K562 (cell line): ENCODE measurements around the gene PRTFDC1. TPM values are rescaled to one million over a fixed set of nuclear protein-coding genes. Genes with fewer than 3 reads are reported as not detected.

Experiments
- ATAC-seq: fragments of 200-7000 bp; cut with Tn5 transposase; 3 replicates; pipeline ENCODE4 v1.9.1; 2020; ENCODE audit warnings: moderate library complexity
- BruUV-seq: library from RNA; stranded (reverse); fragments of 400-500 nt; replicated peaks from 2 replicates; lab custom pipeline; 2021; lab: Mats Ljungman, UMichigan
- CTCF ChIA-PET: fragments of 300-600 bp; formaldehyde crosslinking; extraction: SDS; loops from one replicate; lab custom pipeline; 2021; ENCODE audit warnings: low intra/inter-chr PET ratio; lab: Yijun Ruan, JAX
- POLR2A ChIA-PET: fragments of 300-600, 350-650 bp; sonication (Branson Sonifier 250); formaldehyde crosslinking; extraction: SDS; loops from one replicate; lab custom pipeline; 2021; ENCODE audit warnings: antibody characterized with exemption, inconsistent platforms; lab: Yijun Ruan, JAX
- DNase-seq, 4 experiments: peaks; one replicate each; pipeline versions ENCODE4 v3.0.0 to v3.0.0-alpha.2; 2011 to 2018; ENCODE audit warnings: low spot score in 3 of 4, mixed read lengths in 3 of 4; ENCODE audit errors: extremely low read depth in 1 of 4
- FAIRE-seq: peaks from 2 replicates; lab custom pipeline; 2011; peaks lifted over from hg19 to GRCh38; lab: Jason Lieb, UNC
- H2AFZ ChIP-seq: 2 replicates; pipeline ENCODE4 v1.6.0; 2011; ENCODE audit warnings: low read depth, low read length, control low read depth, inconsistent platforms
- H3K27ac ChIP-seq: fragments of 200-600 bp; 3 replicates; pipeline ENCODE4 v1.8.0; 2011; ENCODE audit warnings: low read depth, mild to moderate bottlenecking, control low read depth, inconsistent platforms, low read length, moderate library complexity, mixed read lengths; ENCODE audit errors: extremely low read depth
- H3K27me3 ChIP-seq, 2 experiments: fragments of 300-600 bp in 1 of 2; 2 replicates in 1 of 2; 3 replicates in 1 of 2; pipeline versions ENCODE4 v1.6.0 to v1.8.0; 2011; ENCODE audit warnings: inconsistent platforms in 2 of 2, low read length in 2 of 2, mild to moderate bottlenecking in 1 of 2, mixed read lengths in 1 of 2, moderate library complexity in 1 of 2; ENCODE audit not compliant: control insufficient read depth in 2 of 2, insufficient read depth in 2 of 2
- H3K36me3 ChIP-seq: fragments of 300-600 bp; 3 replicates; pipeline ENCODE4 v1.8.0; 2011; ENCODE audit warnings: mild to moderate bottlenecking, low read length, inconsistent platforms; ENCODE audit not compliant: control insufficient read depth, insufficient read depth
- H3K4me1 ChIP-seq, 2 experiments: fragments of 200-600 bp in 1 of 2; replicated peaks in 1 of 2; 2 replicates in 1 of 2; 3 replicates in 1 of 2; pipeline versions ENCODE4 v1.5.1 to v1.8.0; 2011; ENCODE audit warnings: inconsistent platforms in 2 of 2, low read length in 2 of 2, mild to moderate bottlenecking in 1 of 2, mixed read lengths in 1 of 2, moderate library complexity in 1 of 2; ENCODE audit not compliant: control insufficient read depth in 2 of 2, insufficient read depth in 2 of 2
- H3K4me2 ChIP-seq: 2 replicates; pipeline ENCODE4 v1.6.1; 2011; ENCODE audit warnings: low read length, control low read depth, inconsistent platforms, mixed read lengths; ENCODE audit not compliant: insufficient read depth
- H3K4me3 ChIP-seq: fragments of 200-600 bp; sonication (generic), shearing (Covaris generic); 2 replicates; pipeline ENCODE4 v1.5.1; 2016; ENCODE audit warnings: control low read depth, inconsistent platforms
- H3K79me2 ChIP-seq: fragments of 200-600 bp; 3 replicates; pipeline ENCODE4 v1.8.0; 2011; ENCODE audit warnings: low read length, inconsistent platforms; ENCODE audit not compliant: control insufficient read depth, insufficient read depth
- H3K9ac ChIP-seq, 2 experiments: 2 replicates each; pipeline versions ENCODE4 v1.6.0 to v1.6.1; 2011; ENCODE audit warnings: low read depth in 2 of 2, low read length in 2 of 2, control low read depth in 1 of 2, inconsistent platforms in 1 of 2, mild to moderate bottlenecking in 1 of 2, mixed read lengths in 1 of 2; ENCODE audit not compliant: insufficient read depth in 1 of 2
- H3K9me1 ChIP-seq: one replicate; pipeline ENCODE4 v1.6.0; 2011; ENCODE audit warnings: inconsistent platforms, mild to moderate bottlenecking, low read length, moderate library complexity; ENCODE audit not compliant: control insufficient read depth, insufficient read depth
- H3K9me3 ChIP-seq: replicated peaks from 2 replicates; pipeline ENCODE4 v1.5.1; 2011; ENCODE audit warnings: low read depth, low read length, inconsistent platforms; ENCODE audit not compliant: control insufficient read depth, insufficient read depth
- H4K20me1 ChIP-seq: replicated peaks from 2 replicates; pipeline ENCODE4 v1.6.1; 2011; ENCODE audit warnings: low read length, inconsistent platforms, mixed read lengths; ENCODE audit not compliant: control insufficient read depth, insufficient read depth
- ARHGAP35 ChIP-seq: fragments of 450-650 bp; IDR thresholded peaks from 2 replicates; pipeline ENCODE4 v1.6.1; 2018; ENCODE audit not compliant: partially characterized antibody
- BCOR ChIP-seq: fragments of 450-650 bp; IDR thresholded peaks from 2 replicates; pipeline ENCODE4 v1.6.1; 2016
- CBX8 ChIP-seq: fragments of 200-600 bp; sonication (generic); IDR thresholded peaks from 2 replicates; pipeline ENCODE4 v1.6.1; 2012; ENCODE audit warnings: borderline replicate concordance, mixed run types, low read depth, mild to moderate bottlenecking, moderate library complexity, mixed read lengths, low read length, control low read depth, inconsistent platforms; ENCODE audit not compliant: poor library complexity, severe bottlenecking; ENCODE audit errors: extremely low read depth
- NFIC ChIP-seq: fragments of 450-650 bp; IDR thresholded peaks from 2 replicates; pipeline ENCODE4 v1.6.1; 2017; ENCODE audit warnings: mild to moderate bottlenecking, inconsistent platforms
- XRCC3 ChIP-seq: fragments of 450-650 bp; IDR thresholded peaks from 2 replicates; pipeline ENCODE4 v1.6.1; 2017; ENCODE audit warnings: mild to moderate bottlenecking, moderate library complexity
- ZC3H11A ChIP-seq: IDR thresholded peaks from 2 replicates; pipeline ENCODE4 v1.6.1; 2012; ENCODE audit warnings: low read depth, low read length, improper control_type of control experiment
- ZNF212 ChIP-seq: fragments of 450-650 bp; formaldehyde crosslinking; IDR thresholded peaks from 2 replicates; pipeline ENCODE4 v1.4.0; 2020; ENCODE audit warnings: mild to moderate bottlenecking
- WGBS: fragments of 100-300 bp; shearing (Covaris generic); methylation state at CpG from one replicate; pipeline ENCODE4 v1.1.6; 2016; ENCODE audit warnings: low coverage, mixed read lengths; ENCODE audit not compliant: insufficient coverage; ENCODE audit errors: missing lambda C conversion rate; 5-methylcytosine and 5-hydroxymethylcytosine counted together
- in situ Hi-C: fragments of 300-500 bp; cut with MboI; formaldehyde crosslinking; loops from 4 replicates; pipeline ENCODE4 v1.15.0; 2018; ENCODE audit warnings: inconsistent platforms, mixed read lengths
- intact Hi-C: fragments of 100-400 bp; cut with micrococcal nuclease; formaldehyde crosslinking; loops from 2 replicates; pipeline ENCODE4 v1.14.2; 2022
- polyA plus RNA-seq, 8 experiments: library from polyadenylated mRNA; depleted of rRNA in 4 of 8; stranded (reverse) in 5 of 8; unstranded in 3 of 8; fragments of >200 nt; fragmentation: Nextera tagmentation in 2 of 8; fragmentation: Illumina TruSeq in 1 of 8; extraction: Ambion mirVana in 2 of 8; extraction: Trizol in 1 of 8; gene quantifications; 2 replicates each; pipeline versions ENCODE4 v1.2.1 to v1.2.3, GENCODE V29; 2011 to 2014; ENCODE audit warnings: inconsistent platforms in 1 of 8, missing spikeins in 1 of 8
- total RNA-seq, 7 experiments: library from RNA; depleted of rRNA in 6 of 7; stranded (reverse); fragments of >200 nt in 6 of 7; fragmentation: Illumina TruSeq in 2 of 7; extraction: Trizol in 2 of 7; gene quantifications; 2 replicates each; pipeline versions ENCODE4 v1.2.1 to v1.2.3, GENCODE V29; 2011 to 2021; ENCODE audit warnings: low replicate concordance in 1 of 7

Gene PRTFDC1
- total and polyA plus RNA-seq, 9 of the 15 experiments (the other 6 are each of a cell fraction or from before 2014, with no cell fraction given), result 7.0 to 27.6 (median 10.0) TPM

GRCh38 chr10:24824536-24824935 lies 127.9 kb downstream of the PRTFDC1 start:
- no TSS peak for BruUV-seq
- no peaks in the 10 kb centered on the region for H3K79me2 ChIP-seq
- no peaks in the 10 kb centered on the region; a peak in 1 of 5 replicates for H3K4me1 ChIP-seq
- H3K9ac ChIP-seq, result no peak overlapping the region
- no peaks in the 10 kb centered on the region for H3K9me3 ChIP-seq
- H4K20me1 ChIP-seq, result no peaks in the 10 kb centered on the region
- ATAC-seq, result no peak
- H3K27ac ChIP-seq, result no peak overlapping the region
- CTCF ChIA-PET, result no interaction called here
- 22% methylated on average over 2 of the region's 2 CpGs for WGBS
- TF ChIP-seq NFIC (peak; percentile 26; the same call in 1 of the 2 replicates), CBX8 (no peak), ZNF212 (CRISPR knock-in tag) (no peak)
- TF ChIP-seq, all 486 proteins: peak for 1
- H3K36me3 ChIP-seq, result no peaks in the 10 kb centered on the region
- FAIRE-seq (no peak), DNase-seq (no peak)
- H2AFZ ChIP-seq, result no peak overlapping the region
- in situ Hi-C loops, result no loop called here
- H3K4me3 ChIP-seq, result no peak overlapping the region
- no peak overlapping the region for H3K4me2 ChIP-seq
- POLR2A ChIA-PET, result interaction anchor here (0.6 to 1.5 kb wide), 2 partner anchors 9 to 15 kb away, joined by 4 to 5 read pairs; no protein-coding TSS in a partner anchor
- no peaks in the 10 kb centered on the region for H3K27me3 ChIP-seq
- intact Hi-C loops, result no loop called here
- no peaks in the 10 kb centered on the region for H3K9me1 ChIP-seq

GRCh38 chr10:24824124-24824523 lies 128.3 kb downstream of the PRTFDC1 start:
- in situ Hi-C loops, result no loop called here
- POLR2A ChIA-PET, result interaction anchor here (0.6 to 1.5 kb wide), 2 partner anchors 9 to 15 kb away, joined by 4 to 5 read pairs; no protein-coding TSS in a partner anchor
- FAIRE-seq (no peak), DNase-seq (no peak), ATAC-seq (no peak)
- Histone ChIP-seq H3K9me3 (no peaks in the 10 kb centered on the region), H3K27me3 (no peaks in the 10 kb centered on the region), H2AFZ (no peak overlapping the region), H3K9me1 (no peaks in the 10 kb centered on the region), H3K79me2 (no peaks in the 10 kb centered on the region), H4K20me1 (no peaks in the 10 kb centered on the region), H3K4me3 (no peak overlapping the region), H3K9ac (no peak overlapping the region), H3K27ac (no peak overlapping the region), H3K4me2 (no peak overlapping the region), H3K36me3 (no peaks in the 10 kb centered on the region), H3K4me1 (no peaks in the 10 kb centered on the region; a peak in 1 of 5 replicates)
- BruUV-seq, result no TSS peak
- intact Hi-C loops, result no loop called here
- TF ChIP-seq ZC3H11A (no peak), BCOR (no peak), ARHGAP35 (no peak), XRCC3 (no peak)
- CTCF ChIA-PET, result no interaction called here
